ENCODE data around the gene MAMLD1.

MAMLD1 gene

DNA sequence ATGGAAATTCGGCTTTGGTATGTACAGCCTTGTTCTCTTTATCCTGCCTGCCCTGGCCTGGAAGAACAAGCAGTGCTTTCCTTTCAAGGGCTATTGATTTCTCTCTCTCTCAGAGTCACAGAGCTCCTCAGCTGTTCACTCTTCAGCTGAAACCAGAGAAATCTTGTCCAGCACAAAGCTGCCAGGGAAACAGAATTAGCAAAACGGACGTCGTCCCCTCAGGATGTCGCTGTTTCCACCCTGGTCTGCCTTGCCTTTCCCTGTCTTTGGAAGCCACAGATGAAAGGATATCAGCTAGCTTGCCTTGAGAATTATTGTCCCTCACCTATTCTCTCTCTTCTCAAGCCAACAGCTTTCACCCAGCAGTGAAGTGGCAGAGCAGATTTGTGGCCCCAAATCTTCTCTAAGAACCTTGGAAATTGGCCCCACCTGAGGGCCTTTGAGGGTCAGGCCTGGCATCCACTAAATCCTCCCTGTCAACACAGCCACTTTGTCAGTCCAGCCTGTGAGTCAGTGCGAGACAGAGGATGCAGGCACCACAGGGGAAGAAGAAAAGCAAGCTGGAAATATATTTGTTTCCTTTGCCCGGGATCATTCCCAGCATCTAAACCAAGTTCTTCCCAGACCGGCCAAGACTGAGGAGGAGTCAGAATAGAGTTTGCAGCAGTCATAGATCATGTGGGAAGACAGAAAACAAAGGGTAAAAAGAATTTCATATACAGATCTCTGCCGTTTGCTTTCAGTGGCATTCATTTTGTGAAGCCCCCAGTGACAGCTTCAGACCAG is 141.5 kb downstream of the MAMLD1 start:
- DNase-seq = no peak

DNA sequence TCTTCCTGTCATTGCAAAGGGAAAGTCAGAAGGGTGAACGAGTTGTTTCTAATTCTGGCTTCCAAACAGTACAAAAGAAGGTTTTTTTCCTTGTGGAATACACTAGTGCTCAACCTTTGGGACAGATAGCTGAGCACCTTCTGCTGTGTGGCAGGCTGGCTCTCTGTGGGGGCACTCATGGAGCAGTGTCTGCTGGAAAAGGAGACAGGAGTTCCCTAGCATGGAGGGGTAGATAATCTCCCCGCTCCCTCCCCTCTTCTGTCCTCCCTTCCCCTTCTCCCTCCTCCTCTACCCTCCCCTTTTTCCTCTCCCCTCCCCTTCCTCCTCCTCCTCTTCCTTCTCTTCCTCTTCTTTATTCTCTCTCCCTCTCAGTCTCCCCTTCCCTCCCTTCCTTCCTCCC is 142.9 kb downstream of the MAMLD1 start:
- DNase-seq = no peak

- peak; percentile 39 for DNase-seq
Measured at GRCh38 chrX:150506486-150506885, 143.4 kb downstream of the MAMLD1 start.

- no peak for DNase-seq
Measured at GRCh38 chrX:150507251-150507856, 144.2 kb downstream of the MAMLD1 start.

- DNase-seq = no peak
Measured at GRCh38 chrX:150508018-150508417, 144.9 kb downstream of the MAMLD1 start.

DNA sequence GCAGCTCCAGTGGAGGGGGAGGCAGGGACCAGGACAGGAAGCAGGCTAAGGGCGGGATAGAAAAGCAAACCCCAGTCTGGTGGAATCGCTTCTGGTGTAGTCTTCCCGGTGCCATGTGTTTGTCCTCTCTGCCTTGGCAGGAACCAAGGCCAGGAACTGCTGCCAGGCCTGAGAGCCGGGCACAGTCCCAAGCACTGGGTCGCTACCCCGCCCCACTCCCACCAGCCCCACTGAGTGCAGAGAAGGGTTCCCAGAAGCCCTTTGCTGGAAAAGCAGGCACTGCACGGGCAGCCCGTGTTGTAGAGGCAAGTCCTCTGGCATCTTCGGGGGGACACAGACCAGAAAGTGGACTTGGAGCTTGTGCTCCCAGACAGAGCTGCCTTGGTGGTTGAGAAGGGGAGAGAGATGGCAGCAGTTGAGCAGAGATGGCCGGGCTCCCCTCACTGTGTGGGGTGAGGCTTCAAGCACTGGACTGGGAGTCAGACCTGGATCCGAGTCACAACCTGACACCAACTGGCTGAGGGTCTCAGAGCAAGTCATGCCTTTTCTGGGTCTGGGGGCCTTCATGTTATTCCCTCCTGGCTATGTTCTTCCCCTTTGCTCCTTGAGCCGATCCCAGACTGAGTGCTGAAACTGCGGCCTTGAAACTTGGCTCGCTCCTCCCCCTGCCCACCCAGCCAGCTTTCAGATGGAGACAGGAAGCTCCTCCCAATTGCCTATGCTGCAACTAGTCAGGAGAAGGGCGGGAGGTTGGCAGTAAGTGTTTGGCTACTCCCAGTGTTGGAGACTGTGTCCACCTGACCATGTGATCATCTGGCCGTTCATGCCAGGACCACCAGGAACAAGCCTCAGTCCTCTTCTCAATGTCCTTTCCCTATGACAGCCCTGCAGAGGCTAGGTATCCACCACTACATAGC is 145.6 kb downstream of the MAMLD1 start:
- no peak for DNase-seq

GRCh38 chrX:150509703-150510102 is 146.6 kb downstream of the MAMLD1 start:
- no peak for DNase-seq

GRCh38 chrX:150512461-150512901 is 149.4 kb downstream of the MAMLD1 start:
- no peak for DNase-seq

DNA sequence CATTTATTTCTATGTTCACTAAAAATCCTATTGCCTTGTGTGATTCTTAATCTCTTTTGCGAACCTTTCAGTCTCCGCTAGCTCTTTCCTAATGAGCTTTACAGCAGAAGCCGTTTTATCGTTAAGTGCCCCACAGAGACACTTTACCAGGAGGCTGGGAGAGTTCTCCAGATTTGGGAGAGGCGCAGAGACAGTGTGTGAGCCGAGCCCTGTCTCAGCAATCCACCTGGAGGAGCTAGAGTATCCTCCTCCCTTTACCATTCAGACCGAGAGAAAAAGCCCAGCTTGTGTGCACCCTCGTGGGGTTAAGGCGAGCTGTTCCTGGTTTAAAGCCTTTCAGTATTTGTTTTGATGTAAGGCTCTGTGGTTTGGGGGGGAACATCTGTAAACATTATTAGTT is 150.4 kb downstream of the MAMLD1 start:
- DNase-seq = no peak

DNA sequence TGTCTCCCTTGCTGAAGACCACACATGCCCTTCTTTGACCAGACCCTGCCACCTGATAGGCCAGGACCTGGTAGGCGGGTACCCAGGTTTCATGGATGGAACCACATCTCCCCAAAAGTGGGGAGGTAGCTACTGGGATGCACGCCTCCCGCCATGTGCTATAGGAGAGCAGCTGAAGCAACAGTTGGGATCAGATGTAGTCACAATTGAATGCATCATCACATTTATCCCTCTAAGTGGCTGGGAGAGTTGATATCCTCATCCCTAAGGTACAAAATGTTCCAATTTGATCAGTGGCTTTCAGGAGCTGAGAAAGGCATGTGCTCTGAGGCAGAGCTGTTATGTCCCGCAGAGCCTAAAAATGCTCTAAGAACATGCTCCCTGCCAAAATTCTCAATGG is 151.3 kb downstream of the MAMLD1 start:
- DNase-seq = no peak

DNA sequence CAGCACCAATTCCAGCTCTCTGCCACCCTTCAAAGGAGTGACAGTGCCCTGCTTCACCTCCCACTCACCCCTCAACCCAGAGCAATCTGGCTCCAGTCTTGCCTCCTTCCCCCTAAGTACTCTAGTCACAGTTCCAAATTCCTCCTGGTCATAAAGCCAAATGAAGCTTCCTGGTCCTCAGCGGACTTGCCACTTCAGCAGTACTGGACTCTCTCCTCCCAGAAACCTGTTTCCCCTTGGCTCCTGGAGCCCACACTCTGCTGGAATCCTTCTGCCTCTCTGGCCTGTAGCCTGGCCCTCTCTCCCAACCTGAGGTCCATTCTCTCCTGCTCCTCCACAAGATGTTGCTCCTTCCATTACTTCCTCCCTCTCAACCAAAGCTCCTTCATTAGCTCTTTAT is 152.7 kb downstream of the MAMLD1 start:
- DNase-seq = no peak

DNA sequence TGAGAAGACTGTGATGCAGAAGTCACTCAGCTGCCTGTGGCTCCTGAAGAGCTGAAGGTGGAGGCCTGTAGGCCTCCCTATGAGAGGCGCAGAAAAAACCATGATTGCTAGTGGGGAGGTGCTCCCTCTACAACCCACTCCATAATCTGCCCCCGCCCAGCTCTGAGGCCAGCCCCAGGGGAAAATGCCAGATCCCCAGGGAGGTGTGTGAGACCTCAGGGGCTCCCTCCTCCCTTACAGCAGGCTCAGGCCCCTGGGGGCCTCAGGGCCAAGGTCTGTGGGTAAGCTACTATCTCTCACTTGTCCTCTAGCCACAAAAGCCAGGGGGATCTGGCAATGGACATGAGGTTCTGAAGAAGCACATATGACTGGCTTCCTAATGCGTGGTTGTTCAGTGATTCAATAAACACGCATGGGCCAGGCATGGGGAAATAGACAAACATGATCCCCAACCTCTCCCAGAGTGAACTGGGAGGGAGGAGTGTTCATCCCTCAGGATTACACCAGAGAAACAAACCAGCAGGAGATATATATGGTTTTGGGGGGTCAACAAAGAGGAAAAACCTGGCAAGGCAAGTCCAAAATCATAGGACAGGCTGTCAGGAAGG is 154.3 kb downstream of the MAMLD1 start:
- no peak for DNase-seq

DNA sequence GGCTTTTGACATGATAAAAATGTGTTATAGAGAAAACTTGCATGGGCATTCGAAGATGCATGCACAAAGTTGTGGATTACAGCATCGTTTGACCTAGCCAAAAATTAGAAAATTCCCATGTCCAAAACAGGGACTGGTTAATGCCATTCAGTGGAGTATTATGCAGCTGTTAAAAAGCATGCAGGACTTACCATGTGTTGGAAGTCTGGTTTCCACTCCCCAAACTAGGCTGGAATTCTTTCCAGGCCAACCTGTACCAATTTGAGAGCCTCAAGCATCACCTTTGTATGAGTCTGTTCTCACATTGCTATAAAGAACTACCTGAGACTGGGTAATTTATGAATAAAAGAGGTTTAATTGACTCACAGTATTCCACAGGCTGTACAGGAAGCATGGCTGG is 159.4 kb downstream of the MAMLD1 start:
- DNase-seq = no peak

- DNase-seq = no peak
Measured at GRCh38 chrX:150525061-150525919, 162.2 kb downstream of the MAMLD1 start.

DNA sequence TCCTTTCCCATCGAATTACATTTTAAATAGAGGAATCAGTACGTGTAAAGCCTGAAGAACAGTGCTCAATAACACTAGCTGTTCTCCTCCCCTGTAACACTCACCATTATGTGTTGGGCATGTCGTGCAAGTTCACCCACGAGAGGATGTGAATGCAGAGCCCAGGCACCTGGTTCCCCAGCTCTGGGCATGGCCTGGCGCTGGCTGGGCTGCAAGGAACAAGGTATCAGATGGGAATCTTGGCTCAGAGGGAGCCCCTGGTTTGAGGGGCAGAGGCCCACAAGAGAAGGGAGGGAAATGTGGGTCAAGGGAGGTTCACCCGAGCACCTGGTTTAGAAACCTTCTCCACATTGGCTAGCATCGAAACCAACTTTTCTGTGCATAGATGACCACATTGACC is 163.6 kb downstream of the MAMLD1 start:
- DNase-seq = no peak

- DNase-seq = no peak
Measured at GRCh38 chrX:150527108-150527507, 164.0 kb downstream of the MAMLD1 start.

DNA sequence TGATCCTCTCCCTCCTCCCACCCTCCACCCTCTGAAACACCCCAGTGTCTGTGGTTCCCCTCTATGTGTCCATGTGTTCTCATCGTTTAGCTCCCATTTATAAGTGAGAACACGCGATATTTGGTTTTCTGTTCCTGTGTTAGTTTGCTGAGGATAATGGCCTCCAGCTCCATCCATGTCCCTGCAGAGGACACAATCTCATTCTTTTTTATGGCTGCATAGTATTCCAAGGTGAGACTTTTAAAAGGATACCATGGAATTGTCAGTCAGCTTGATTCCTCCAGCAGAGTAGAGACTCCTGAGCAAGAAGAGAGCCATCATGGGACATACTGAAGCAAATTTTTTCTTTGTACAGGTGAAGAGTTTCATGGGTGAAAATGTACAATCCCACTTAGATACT is 166.5 kb downstream of the MAMLD1 start:
- no peak for DNase-seq

DNA sequence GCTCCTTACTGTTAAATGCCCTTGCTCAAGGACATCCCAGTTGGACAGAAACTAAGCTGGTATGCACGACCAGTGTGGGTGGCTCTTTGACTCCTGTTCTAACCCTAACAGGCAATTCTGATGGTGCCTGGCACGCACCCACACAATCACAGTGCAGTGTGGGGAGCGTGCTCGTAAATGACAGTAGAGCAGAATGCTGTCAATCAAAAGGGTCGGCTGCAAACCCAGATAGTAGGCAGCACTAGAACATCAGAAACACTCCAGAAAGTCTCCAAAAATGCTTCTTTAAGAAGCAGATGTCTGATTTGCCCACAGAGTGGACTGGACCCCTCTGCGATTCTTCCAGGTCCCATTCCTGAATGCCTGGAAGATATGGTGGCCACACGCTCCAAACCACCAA is 167.7 kb downstream of the MAMLD1 start:
- no peak for DNase-seq

DNA sequence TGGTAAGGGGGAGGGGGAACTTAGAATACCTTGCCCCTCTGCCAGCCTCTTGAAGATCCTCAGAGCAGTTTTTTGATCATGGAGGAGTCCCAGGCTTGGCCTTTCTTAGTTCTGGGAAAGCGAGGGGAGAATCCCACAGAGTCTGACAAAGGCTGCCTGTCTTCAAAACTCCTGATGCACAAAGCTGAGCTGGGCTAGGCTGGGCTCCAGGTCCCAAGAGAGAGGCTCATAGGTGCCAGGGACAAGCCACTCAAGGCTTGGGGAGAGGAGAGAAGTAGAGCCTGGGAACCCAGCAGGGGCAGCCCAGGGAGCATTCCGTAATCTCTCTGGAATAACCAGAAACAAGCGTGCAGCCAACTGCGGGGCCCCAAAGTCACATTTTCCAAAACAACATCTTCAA is 168.3 kb downstream of the MAMLD1 start:
- no peak for DNase-seq

GRCh38 chrX:150533863-150534262 is 170.7 kb downstream of the MAMLD1 start:
- DNase-seq = no peak

DNA sequence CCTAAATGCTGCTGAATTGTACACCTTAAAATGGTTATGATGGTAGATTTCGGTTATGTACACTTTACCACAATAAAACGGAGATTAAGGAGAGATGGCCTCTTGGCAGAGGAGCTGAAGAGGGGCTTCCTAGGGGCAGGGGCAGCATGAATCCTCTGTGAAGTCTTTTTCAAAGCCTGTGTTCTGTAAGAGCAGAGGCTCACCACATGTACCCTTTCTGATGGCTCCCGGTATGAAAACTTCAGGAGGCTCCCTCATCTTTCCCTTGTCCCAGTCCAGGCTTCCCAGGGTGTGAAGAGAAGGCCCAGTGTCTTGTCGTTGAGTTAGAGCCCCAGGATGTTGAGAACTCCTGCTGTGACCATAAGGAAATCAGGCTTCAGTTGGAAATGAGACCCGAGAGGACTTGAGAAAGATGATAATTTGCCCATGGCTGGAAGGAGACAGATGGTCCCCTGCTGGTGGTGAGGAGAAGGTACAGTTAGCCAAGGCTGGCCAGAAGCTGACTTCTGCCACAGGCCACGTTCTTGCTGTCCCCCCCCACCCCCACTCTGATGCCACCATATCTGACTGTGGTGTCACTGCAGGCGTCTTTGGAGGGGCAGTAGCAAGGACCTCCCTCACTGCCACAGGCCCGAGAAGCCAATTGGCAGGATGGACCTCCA is 173.5 kb downstream of the MAMLD1 start:
- no peak for DNase-seq

GRCh38 chrX:150537851-150538250 is 174.7 kb downstream of the MAMLD1 start:
- no peak for DNase-seq
